Measurements from ENCODE around the gene SMIM32. TPM values are rescaled to one million over a fixed set of nuclear protein-coding genes. Genes with fewer than 3 reads are reported as not detected.

Gene SMIM32
- total and polyA plus RNA-seq, 8 donors = 0.30 to 22.0 (median 0.75) TPM; not detected in 3

DNA sequence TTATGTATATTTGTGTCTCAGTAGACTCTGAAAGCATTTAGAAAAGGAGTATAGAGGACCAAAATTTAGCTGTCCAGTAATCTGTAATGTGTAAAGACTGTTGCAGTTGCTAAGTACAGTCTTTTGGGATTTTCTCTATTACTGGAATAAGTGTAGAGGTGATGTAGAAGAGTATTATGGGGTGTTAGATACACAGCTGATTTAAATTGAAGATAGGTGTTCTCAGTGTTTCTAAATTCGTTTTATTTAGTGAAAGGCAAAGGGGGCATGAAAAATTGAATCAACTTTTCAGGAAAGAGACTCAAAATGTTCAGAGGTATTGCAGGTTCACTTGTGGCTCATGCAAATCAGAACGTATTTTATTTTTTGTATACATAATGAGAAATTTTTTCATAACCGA lies 46.8 kb downstream of the SMIM32 start:
- no peaks in the 10 kb centered on the region for H3K36me3 ChIP-seq
- no peak overlapping the region for H3K27ac ChIP-seq
- H3K27me3 ChIP-seq = no peaks in the 10 kb centered on the region
- H3K4me3 ChIP-seq = no peak overlapping the region
- no peak for DNase-seq
- intact Hi-C loops (cut with DNase I; ENCODE audit: low total_unique reads) = no loop called here
- H3K4me1 ChIP-seq = peaks cover 21 to 95% (median 59%) of the 10 kb centered on the region in 4 donors
- no peaks in the 10 kb centered on the region for H3K9me3 ChIP-seq
- WGBS, 5 donors = 61 to 76% (median 70%) methylated on average over 3 of the region's 3 CpGs
- no peak for TF ChIP-seq CTCF (IDR thresholded peaks at IDR 0.05)
- TF ChIP-seq EP300 (IDR thresholded peaks at IDR 0.05) = no peak
- no peak for TF ChIP-seq POLR2A (IDR thresholded peaks at IDR 0.05)
- no peak for TF ChIP-seq POLR2AphosphoS5 (IDR thresholded peaks at IDR 0.05)

DNA sequence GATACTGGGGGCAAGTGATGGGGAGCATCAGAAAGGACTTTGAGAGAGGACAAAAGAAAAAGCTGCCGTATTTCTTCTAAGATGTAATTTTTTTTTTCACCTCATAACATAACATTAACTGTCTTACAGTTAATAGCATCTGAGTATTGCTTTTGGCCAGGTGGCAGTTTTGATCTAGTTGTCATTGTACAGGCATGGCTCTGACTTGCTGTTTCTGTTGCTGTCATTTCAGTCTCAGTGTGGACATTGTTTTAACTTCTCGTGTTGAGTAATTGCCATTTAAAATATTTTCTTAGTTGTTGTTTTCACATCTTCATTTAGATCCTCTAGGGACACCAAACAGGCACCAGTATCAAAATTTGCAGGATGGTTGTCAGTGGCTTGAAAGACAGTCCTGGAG lies 47.9 kb downstream of the SMIM32 start:
- H3K27me3 ChIP-seq = no peaks in the 10 kb centered on the region
- WGBS, 5 donors = 50 to 60% (median 57%) methylated on average over 2 of the region's 2 CpGs
- no peaks in the 10 kb centered on the region for H3K36me3 ChIP-seq
- H3K4me1 ChIP-seq = peaks cover 23 to 95% (median 59%) of the 10 kb centered on the region in 4 donors
- H3K27ac ChIP-seq = no peak overlapping the region
- intact Hi-C loops (cut with DNase I; ENCODE audit: low total_unique reads) = no loop called here
- H3K9me3 ChIP-seq = no peaks in the 10 kb centered on the region
- TF ChIP-seq POLR2AphosphoS5 (IDR thresholded peaks at IDR 0.05) (no peak), POLR2A (IDR thresholded peaks at IDR 0.05) (no peak), EP300 (IDR thresholded peaks at IDR 0.05) (no peak)
- H3K4me3 ChIP-seq = no peak overlapping the region
- no peak for DNase-seq

DNA sequence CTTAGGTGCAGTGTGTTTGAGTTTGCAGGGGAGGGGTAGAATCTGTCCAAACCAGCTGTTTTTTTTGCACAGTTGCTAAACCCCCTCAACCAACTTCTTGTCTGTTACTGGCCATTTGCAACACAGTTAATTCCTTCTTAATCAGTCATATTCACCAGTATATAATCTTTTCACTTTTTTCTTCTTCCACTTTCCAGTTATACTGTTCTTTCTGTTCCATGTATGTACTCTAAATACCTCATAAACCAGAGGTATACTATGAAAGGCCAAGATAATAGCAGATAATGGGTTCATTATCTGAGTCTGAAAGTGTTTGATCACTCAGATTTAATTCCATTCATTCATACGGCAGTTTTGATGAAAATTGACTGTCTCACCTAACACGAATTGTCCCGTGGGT lies 49.2 kb downstream of the SMIM32 start:
- no peaks in the 10 kb centered on the region for H3K36me3 ChIP-seq
- WGBS, 5 donors = 45 to 67% (median 58%) methylated on average over 3 of the region's 3 CpGs
- H3K27me3 ChIP-seq = no peaks in the 10 kb centered on the region
- H3K9me3 ChIP-seq = no peaks in the 10 kb centered on the region
- no peak for TF ChIP-seq POLR2A (IDR thresholded peaks at IDR 0.05)
- no peak for TF ChIP-seq CTCF (IDR thresholded peaks at IDR 0.05)
- no peak for TF ChIP-seq EP300 (IDR thresholded peaks at IDR 0.05)
- no peak for TF ChIP-seq POLR2AphosphoS5 (IDR thresholded peaks at IDR 0.05)
- H3K4me1 ChIP-seq = peaks cover 19 to 96% (median 61%) of the 10 kb centered on the region in 4 donors
- DNase-seq = no peak
- no peak overlapping the region for H3K27ac ChIP-seq
- intact Hi-C loops (cut with DNase I; ENCODE audit: low total_unique reads) = no loop called here
- no peak overlapping the region for H3K4me3 ChIP-seq

GRCh38 chr5:136143312-136143711 lies 49.6 kb downstream of the SMIM32 start:
- Histone ChIP-seq H3K4me3 (no peak overlapping the region), H3K36me3 (no peaks in the 10 kb centered on the region), H3K27ac (no peak overlapping the region), H3K9me3 (no peaks in the 10 kb centered on the region), H3K27me3 (no peaks in the 10 kb centered on the region), H3K4me1 (peaks cover 21 to 96% (median 61%) of the 10 kb centered on the region in 4 donors)
- no peak for DNase-seq
- 76 to 82% (median 76%) methylated on average over 6 of the region's 6 CpGs for WGBS, 5 donors
- TF ChIP-seq POLR2A (IDR thresholded peaks at IDR 0.05) = no peak
- no peak for TF ChIP-seq EP300 (IDR thresholded peaks at IDR 0.05)
- TF ChIP-seq CTCF (IDR thresholded peaks at IDR 0.05) = no peak
- TF ChIP-seq POLR2AphosphoS5 (IDR thresholded peaks at IDR 0.05) = no peak
- intact Hi-C loops (cut with DNase I; ENCODE audit: low total_unique reads) = no loop called here

DNA sequence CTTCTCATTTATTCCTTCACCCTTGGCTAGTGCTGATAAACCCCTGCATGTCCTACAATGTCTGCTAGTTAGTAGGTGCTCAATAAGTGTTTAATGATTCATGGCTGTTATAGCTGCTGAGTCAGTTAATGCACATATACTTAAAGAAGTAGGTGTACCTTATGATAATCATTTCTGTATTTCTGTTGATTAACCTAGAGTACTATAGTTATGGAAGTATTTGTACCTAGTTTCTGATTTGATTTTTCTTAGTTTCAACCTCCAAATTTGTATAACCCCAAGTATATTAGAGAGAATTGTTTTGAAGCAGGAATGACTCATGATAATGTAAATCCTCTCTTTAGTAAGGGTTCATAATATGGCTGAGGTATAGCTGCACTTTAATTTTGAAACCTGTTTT lies 51.4 kb downstream of the SMIM32 start:
- H3K4me3 ChIP-seq = no peak overlapping the region
- no peak for DNase-seq
- H3K27ac ChIP-seq = no peak overlapping the region
- no peaks in the 10 kb centered on the region for H3K27me3 ChIP-seq
- intact Hi-C loops (cut with DNase I; ENCODE audit: low total_unique reads) = no loop called here
- no peaks in the 10 kb centered on the region for H3K9me3 ChIP-seq
- H3K36me3 ChIP-seq = no peaks in the 10 kb centered on the region
- peaks cover 28 to 98% (median 62%) of the 10 kb centered on the region in 4 donors for H3K4me1 ChIP-seq
- TF ChIP-seq EP300 (IDR thresholded peaks at IDR 0.05) = no peak
- TF ChIP-seq CTCF (IDR thresholded peaks at IDR 0.05) = no peak
- TF ChIP-seq POLR2A (IDR thresholded peaks at IDR 0.05) = no peak
- no peak for TF ChIP-seq POLR2AphosphoS5 (IDR thresholded peaks at IDR 0.05)
